Measurements from ENCODE around the gene ULK3. TPM values are rescaled to one million over a fixed set of nuclear protein-coding genes. Genes with fewer than 3 reads are reported as not detected.
A peak's percentile ranks its signal among the peaks of the same experiment; 100 is the strongest.

Gene ULK3
- total RNA-seq, 1 experiment from 2014 or later = 15.3 TPM

GRCh38 chr15:74867466-74868038 is 24.6 kb upstream of the ULK3 start:
- DNase-seq (ENCODE audit: low read depth) = no peak

- DNase-seq (ENCODE audit: low read depth) = peak; percentile 68
Measured at GRCh38 chr15:74866090-74866489, 23.1 kb upstream of the ULK3 start.

DNA sequence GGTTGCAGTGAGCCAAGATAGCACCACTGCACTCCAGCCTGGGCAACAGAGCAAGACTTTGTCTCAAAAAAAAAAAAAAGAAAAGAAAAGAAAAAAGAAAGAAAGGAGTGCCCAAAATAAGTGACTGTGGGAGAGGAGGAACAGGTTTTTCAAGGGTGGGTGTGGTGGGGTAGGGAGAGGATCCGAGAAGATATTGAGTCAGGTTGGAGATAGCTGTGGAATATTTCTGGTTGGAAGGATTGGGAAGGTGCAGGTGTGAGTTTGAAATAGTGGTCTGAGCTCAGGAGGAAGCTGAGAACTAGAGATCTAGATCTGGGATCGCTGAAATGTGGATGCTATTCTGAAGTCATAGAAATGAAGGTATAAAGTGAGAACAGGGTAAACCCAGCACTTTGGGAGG is 22.4 kb upstream of the ULK3 start:
- DNase-seq (ENCODE audit: low read depth) = no peak

- no peak for DNase-seq (ENCODE audit: low read depth)
Measured at GRCh38 chr15:74864296-74864695, 21.3 kb upstream of the ULK3 start.

DNA sequence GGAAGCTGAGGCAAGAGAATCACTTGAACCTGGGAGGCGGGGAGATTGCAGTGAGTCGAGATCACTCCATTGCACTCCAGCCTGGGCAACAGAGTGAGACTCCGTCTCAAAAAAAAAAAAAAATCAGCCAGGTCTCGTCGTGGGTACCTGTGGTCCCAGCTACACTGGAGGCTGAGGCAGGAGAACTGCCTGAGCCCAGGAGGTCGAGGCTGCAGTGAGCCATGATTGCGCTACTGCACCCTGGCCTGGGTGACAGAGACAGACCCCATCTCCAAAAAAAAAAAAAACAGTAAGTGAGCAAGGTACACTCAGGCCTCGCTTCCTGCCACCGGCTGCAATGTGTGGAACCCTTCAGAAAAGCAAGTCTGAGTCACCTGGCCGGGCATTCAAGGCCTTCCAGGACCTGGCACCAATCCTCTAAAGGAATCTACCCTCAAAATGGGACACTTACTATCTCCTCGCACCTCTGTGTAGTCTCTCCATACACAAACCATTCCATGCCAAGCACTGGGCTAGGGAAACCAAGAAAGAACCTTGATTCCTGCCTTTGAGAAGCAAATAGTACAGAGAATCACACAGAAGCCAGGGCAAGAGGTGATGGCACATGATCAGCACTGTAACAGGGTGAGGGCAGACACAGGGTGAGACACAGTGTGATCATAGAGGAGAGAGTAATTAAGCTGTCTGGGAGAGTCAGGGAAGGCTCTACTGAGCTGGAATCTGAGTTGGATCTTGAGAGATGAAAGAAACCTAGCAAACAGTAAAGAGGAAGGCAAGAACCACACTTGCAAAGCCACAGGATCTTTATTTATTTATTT is 20.5 kb upstream of the ULK3 start:
- peak; percentile 78 for DNase-seq (ENCODE audit: low read depth)

DNA sequence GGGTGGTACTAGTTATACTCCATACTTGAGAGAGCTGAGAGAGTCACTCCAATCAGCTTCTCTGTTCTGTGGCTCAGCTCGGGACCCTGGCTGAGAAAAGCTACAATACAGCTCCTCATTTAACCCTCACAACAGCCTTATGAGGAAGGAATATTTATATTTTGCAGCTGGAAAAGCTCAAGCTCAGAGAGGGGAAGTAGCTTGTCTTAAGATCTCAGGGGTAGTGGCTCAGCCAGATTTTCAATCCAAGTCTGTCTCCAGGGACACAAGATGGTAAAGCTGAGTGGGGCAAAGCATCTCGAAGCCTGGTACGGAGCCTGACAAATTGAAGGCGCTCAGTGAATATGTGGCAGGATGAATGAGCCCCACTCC is 15.4 kb upstream of the ULK3 start:
- no peak for DNase-seq (ENCODE audit: low read depth)

DNA sequence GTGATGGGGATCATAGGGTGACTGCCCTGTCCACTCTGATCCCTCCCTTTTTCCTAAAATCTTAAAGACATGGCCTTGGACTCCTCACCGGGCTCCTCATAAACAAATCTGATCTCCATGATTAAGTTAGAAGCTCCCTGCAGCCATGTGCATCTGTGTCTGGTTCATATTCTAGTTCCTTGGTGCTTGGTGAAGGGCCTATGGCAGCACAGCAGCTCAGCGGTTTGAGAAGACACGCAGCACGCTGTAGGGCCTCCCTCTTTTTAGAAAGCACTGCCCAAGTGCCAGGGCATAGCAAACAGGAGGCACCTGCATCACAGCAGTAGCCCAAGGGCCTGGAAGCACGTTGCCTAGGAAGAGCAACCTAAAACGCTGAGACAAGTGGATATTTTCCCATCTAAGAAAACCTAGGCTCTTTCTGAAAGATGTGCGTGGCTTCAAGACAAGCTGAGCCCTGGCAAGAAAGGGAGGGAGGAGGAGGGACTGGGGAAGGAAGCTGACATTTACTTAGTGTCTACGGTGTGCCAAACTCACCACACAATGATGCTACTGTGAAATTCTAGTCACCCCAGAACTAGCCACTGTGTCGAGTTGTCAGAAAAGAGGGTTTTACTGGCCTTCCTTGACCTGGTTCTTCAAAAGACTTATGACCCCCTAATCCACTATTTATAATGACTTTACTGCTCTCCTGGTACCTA is 14.9 kb upstream of the ULK3 start:
- DNase-seq (ENCODE audit: low read depth) = no peak

- no peak for DNase-seq (ENCODE audit: low read depth)
Measured at GRCh38 chr15:74857082-74857655, 14.2 kb upstream of the ULK3 start.

DNA sequence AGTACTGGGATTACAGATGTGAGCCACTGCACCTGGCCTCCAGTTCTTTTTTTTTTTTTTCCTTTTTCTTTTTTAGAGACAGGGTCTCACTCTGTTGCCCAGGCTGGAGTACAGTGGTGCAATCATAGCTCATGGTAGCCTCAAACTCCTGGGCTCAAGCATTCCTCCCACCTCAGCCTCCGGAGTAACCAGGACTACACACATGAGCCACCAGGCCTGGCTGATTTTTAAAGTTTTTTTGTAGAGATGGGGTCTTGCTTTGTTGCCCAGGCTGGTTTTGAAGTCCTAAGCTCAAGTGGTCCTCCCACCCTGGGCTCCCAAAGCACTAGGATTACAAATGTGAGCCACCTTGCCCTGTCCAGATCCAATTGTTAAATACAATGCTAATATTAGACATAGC is 13.6 kb upstream of the ULK3 start:
- no peak for DNase-seq (ENCODE audit: low read depth)

- no peak for DNase-seq (ENCODE audit: low read depth)
Measured at GRCh38 chr15:74855857-74856256, 12.9 kb upstream of the ULK3 start.

DNA sequence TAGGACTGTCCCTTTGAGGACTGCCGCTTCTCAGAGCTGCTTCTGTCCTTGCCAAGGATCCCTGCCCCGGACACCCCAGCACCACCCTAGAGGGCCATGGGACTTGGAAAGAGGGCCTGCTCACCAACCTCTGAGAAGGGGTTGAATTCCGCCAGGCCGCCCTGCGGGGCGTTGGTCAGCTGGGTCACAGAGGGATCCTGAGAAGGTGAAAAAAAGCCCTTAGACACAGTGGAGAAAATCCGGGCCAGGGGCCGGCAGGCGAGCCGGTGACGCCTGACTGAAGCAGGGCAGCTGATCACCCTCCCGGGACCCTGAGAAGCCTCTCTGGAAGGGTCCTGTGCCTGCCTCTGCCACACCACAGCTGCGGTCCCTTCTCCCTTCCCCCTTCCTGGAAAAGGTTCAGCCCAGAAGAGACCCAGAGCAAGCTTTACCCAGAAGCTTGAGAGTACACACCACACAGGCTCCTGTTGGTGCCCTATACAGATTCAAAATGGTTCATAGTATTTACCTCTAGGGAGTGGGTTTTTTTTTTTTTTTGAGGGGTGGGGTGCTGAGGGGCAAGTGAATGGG is 11.6 kb upstream of the ULK3 start:
- no peak for DNase-seq (ENCODE audit: low read depth)

GRCh38 chr15:74851960-74852359 is 9.0 kb upstream of the ULK3 start:
- DNase-seq (ENCODE audit: low read depth) = no peak

- DNase-seq (ENCODE audit: low read depth) = no peak
Measured at GRCh38 chr15:74850393-74850792, 7.4 kb upstream of the ULK3 start.

- no peak for DNase-seq (ENCODE audit: low read depth)
Measured at GRCh38 chr15:74847432-74847831, 4.5 kb upstream of the ULK3 start.

GRCh38 chr15:74845581-74845980 is 2.6 kb upstream of the ULK3 start:
- no peak for DNase-seq (ENCODE audit: low read depth)

- no peak for DNase-seq (ENCODE audit: low read depth)
Measured at GRCh38 chr15:74845208-74845568, 2.2 kb upstream of the ULK3 start.

DNA sequence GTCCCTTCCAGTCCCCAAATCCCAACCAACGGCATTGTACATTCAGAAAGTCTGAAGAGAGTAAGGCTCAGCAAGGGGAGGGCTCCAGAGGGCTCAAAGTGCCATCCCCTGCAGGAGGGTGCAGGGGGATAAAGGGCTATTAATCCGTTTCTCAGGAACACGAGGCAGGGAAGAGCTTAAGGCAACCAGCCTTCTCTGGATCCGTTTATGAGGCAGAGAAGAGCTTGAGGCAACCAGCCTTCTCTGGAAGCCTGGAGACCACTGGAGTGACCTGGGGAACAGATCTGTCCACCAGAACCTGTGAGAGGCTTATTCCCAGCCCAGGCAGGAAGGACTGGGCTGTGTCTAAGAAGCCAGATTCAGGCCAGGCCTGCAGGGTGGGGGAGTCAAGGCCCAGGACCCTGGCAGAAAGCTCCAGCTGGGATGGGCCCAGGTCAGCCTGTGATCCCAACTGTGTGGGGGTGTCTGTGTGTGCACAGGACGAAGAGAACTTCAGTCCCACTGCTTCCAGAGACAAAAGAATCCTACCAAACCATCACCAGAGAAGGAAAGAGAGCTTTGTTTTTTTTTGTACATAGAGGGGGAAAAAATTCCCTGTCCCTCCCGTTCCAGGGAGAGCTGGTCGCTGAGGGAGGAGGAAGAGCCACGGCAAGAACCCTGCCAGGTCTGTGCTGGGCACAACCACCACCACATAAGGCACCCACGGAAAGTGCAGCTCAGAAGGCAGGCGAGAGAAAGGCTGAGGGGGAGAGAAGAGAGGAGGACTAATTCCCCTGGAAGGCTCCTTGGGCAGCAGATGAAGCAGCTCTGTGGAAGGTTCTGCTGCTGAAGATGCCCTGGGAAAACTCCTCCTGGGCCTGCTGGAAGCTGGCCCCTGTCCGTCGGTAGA is 1.6 kb upstream of the ULK3 start:
- no peak for DNase-seq (ENCODE audit: low read depth)

- no peak for DNase-seq (ENCODE audit: low read depth)
Measured at GRCh38 chr15:74843891-74844299, 939 bp upstream of the ULK3 start.

GRCh38 chr15:74843445-74843828 is 481 bp upstream of the ULK3 start:
- no peak for DNase-seq (ENCODE audit: low read depth)

DNA sequence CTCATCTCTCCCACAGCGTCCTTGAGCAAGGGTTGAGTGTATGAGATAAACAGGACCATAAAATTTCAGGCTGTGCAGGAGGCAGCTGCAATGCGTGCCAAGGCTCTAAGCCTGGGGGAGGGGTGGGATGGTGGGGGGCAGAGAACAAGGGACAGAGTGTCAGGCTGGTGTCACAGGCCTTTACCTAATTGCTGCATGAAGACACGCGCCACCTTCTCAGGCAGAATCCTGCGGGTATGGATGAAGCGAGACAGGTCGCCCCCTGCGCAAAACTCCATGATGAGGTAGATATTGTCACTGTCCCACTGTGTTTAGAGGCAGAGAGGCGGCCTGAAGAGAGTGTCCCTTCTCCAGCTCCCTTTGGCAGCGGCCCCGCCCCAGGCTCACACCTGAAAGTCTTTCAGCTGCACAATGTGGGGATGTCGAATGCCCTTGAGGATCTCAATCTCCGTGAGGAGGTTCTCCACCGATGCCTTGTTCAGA is 1.0 kb downstream of the ULK3 start:
- no peak for DNase-seq (ENCODE audit: low read depth)

Data from M059J (cell line).